ENCODE measurements around the gene IGSF22.
A peak's percentile ranks its signal among the peaks of the same experiment; 100 is the strongest.

IGSF22 gene

GRCh38 chr11:18743365-18743764 is 17.4 kb upstream of the IGSF22 start:
- DNase-seq = no peak

- no peak for DNase-seq
Measured at GRCh38 chr11:18741783-18742182, 15.8 kb upstream of the IGSF22 start.

GRCh38 chr11:18739685-18740084 is 13.7 kb upstream of the IGSF22 start:
- DNase-seq = no peak

- DNase-seq = no peak
Measured at GRCh38 chr11:18737642-18738041, 11.7 kb upstream of the IGSF22 start.

- no peak for DNase-seq
Measured at GRCh38 chr11:18736590-18737148, 10.7 kb upstream of the IGSF22 start.

GRCh38 chr11:18733202-18733601 is 7.2 kb upstream of the IGSF22 start:
- DNase-seq = no peak

- DNase-seq = peak; percentile 69
Measured at GRCh38 chr11:18731949-18732821, 6.2 kb upstream of the IGSF22 start.

GRCh38 chr11:18731441-18731840 is 5.5 kb upstream of the IGSF22 start:
- no peak for DNase-seq

- DNase-seq = no peak
Measured at GRCh38 chr11:18730020-18730419, 4.0 kb upstream of the IGSF22 start.

- no peak for DNase-seq
Measured at GRCh38 chr11:18729426-18729825, 3.4 kb upstream of the IGSF22 start.

GRCh38 chr11:18728658-18729057 is 2.7 kb upstream of the IGSF22 start:
- no peak for DNase-seq

GRCh38 chr11:18727479-18728236 is 1.7 kb upstream of the IGSF22 start:
- peak; percentile 39 for DNase-seq

GRCh38 chr11:18723991-18724390 is 2.0 kb downstream of the IGSF22 start:
- DNase-seq = no peak

GRCh38 chr11:18722293-18722637 is 3.7 kb downstream of the IGSF22 start:
- DNase-seq = no peak

- peak; percentile 45 for DNase-seq
Measured at GRCh38 chr11:18721561-18722292, 4.3 kb downstream of the IGSF22 start.

- peak; percentile 77 for DNase-seq
Measured at GRCh38 chr11:18720808-18721560, 5.0 kb downstream of the IGSF22 start.

GRCh38 chr11:18720091-18720807 is 5.7 kb downstream of the IGSF22 start:
- DNase-seq = no peak

- DNase-seq = no peak
Measured at GRCh38 chr11:18715476-18715875, 10.5 kb downstream of the IGSF22 start.

GRCh38 chr11:18714443-18714780 is 11.6 kb downstream of the IGSF22 start:
- DNase-seq = no peak

- DNase-seq = no peak
Measured at GRCh38 chr11:18713646-18714442, 12.1 kb downstream of the IGSF22 start.

GRCh38 chr11:18710545-18710944 is 15.4 kb downstream of the IGSF22 start:
- no peak for DNase-seq
